NCI-H226 (cell line): ENCODE results near the gene ZNF829.
A peak's percentile ranks its signal among the peaks of the same experiment; 100 is the strongest.

Source experiments
- DNase-seq: peaks from one replicate; pipeline ENCODE4 v3.0.0-alpha.2; 2015

Gene ZNF829

DNA sequence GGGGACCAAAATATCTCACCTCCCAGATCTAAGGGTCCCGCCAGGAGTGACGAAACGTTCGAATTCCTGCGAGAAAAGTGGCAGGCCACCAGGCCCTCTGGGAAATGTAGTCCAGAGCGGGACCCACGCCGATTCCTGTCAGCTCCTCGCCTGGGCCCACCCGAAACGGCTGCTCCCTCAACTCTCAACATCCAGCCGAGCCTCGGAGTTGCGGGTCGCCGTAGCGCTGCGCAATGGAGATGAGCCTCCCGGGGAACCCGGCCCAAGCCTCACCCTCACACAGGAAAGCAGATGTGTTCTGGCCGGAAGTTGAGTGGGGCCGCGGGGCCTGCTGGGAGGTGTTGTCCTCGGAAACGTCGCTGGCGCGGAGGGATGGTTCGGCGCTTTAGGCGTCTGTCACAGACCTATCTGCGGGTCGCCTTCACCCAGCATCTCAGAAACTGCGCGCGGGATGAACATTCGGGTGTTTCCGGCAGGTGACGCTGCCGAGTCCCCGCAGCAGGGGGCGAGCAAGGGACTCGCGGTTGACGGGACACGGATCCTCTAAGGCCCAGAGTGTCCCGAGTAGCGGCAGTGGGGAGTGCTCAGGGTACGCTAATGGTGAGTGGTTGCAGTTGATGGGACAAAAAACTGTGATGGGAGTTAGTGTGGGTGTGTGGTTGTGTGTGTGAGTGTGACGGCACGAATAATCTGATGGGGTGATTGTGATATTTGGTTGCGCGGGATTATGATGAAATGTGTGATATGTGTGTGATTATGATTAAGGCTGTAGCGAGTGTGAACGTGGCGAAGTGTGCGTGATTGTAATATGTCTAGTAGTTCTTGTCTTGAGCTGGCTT is at the start of gene ZNF829, which contains the start of gene ZNF568:
Gene ZNF829, minus strand, starts transcription at position 300 of the 839 bp plus-strand sequence. CDS start 1,124 bp downstream, outside the sequence.
Gene ZNF568, plus strand, starts transcription at position 341 of the 839 bp plus-strand sequence. CDS start 6,439 bp downstream, outside the sequence.
- DNase-seq = peak; percentile 66

DNA sequence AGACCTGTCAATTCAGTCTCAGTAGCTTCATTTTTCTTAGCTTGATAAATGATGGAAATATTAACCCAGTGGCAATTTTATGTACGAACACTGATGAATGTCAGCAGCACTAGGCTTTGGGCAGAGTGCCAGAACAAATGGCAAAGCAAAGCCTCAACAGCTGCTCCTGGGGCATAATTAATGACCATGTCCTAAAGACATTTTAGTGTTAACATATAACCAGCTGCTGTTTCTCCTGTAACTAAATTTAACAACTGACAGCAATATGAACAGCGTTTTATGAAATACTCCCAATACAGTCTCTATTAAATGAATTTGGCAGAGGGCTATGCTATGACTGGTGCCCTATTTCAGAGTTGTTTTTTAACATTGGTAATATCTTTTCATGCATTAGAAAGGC is 47.2 kb upstream of the ZNF829 start:
- no peak for DNase-seq

DNA sequence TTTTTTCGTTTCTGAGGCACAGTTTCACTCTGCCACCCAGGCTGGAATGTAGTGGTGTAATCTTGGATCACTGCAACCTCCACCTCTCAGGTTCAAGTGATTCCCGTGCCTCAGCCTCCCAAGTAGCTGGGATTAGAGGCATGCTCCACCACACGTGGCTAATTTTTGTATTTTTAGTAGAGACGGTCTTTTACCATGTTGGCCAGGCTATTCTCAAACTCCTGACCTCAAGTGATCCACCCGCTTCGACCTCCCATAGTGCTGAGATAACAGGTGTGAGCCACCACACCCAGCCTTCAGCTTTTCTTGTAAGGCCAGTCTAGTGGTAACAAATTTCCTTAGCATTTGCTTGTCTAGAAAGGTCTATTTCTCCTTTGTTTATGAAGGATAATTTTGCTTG is 46.3 kb upstream of the ZNF829 start:
- DNase-seq = no peak

DNA sequence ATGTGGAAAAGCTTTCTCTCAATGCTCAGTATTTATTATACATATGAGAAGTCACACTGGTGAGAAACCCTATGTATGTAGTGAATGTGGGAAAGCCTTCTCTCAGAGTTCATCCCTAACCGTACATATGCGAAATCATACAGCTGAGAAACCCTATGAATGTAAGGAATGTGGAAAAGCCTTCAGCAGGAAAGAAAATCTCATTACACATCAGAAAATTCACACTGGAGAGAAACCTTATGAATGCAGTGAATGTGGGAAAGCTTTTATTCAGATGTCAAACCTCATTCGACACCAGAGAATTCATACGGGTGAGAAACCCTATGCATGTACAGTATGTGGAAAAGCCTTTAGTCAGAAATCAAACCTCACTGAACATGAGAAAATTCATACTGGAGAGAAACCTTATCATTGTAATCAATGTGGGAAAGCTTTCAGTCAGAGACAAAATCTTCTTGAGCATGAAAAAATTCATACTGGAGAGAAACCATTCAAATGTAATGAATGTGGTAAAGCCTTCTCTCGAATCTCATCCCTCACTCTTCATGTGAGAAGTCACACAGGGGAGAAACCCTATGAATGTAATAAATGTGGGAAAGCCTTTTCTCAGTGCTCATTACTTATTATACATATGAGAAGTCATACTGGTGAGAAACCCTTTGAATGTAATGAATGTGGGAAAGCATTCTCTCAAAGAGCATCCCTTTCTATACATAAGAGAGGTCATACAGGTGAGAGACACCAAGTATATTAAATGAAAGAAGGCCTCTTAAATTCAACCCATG is 34.4 kb upstream of the ZNF829 start:
- DNase-seq = no peak

DNA sequence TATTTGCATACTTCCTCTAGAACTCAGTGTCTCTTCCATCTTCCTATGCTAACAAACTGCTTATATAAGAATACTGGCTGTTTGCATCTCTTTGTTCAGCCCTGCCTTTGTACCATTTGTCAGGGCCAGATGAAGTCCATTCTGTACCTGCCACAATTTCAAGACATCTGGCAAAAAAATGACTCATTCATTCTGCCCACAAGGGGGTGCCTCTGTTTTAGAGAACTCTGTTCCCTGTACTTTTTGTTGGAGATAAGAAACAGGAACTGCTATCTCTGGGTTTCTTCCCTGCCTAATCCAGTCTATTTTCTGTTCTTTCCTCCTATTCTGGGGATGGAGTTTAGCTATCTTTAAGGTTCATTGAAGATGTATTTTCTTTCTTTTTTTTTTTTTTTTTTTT is 23.1 kb upstream of the ZNF829 start:
- no peak for DNase-seq

DNA sequence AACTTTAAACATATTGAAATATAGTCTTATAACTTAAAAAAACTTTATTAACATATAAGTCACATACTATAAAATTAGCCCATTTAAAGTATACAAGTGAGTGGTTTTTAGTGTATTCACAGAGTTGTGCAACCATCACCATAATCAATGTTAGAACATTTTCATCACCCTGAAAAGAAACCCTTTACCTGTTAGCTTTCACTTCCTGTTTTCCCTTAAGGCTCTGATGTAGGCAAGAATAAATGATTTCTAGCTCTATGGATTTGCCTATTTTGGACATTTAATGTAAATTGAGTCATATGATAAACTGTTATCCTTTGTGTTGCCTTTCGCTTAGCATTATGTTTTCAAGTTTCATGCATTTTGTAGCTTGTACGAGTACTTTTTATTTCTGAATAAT is 15.6 kb upstream of the ZNF829 start:
- no peak for DNase-seq

DNA sequence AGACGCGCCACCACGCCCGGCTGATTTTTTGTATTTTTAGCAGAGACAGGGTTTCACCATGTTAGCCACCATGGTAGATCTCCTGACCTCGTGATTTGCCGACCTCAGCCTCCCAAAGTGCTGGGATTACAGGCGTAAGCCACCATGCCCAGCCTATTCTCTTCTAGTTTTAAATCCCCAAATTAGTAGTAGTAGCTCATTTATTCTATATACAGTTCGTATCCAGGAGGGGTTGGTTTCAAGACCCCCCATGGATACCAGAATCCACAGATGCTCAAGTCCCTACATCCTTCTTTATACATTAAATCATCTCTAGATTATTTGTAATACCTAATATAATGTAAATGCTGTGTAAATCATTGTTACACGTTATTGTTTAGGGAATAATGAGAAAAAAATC is 2.0 kb upstream of the ZNF829 start:
- DNase-seq = no peak

DNA sequence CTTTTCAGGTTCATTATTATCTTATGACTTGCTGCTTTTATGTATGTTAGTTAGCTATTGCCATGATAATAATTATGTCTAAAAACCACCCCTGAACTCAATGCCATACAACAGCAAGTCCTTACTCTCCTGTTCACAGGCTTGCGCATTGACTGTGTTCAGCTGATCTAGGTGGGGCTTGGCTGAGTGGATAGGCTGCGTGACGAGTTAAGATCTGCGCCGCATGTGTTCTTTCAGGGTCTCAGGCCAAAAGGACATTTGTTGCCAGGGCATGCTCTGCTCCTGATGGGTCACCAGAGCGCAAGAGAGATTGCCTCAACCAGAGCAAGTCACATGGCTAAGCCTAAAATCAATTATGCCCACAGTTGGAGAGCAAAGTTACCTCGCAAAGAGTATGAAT is 900 bp upstream of the ZNF829 start:
- DNase-seq = no peak

DNA sequence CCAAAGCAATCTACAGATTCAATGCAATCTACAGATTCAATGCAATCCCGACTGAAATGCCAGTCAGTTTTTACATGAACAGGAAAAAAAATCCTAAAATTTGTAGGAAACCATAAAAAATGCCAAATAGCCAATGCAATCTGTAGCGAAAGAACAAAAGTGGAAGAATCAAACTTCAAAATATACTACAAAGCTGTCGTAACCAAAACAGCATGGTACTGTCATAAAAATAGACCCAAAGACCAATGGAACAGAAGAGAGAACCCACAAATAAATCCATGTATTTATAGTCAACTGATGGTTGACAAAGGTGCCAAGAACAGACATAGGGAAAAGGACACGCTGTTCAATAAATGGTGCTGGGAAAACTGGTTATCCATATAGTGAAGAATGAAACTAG is 17.7 kb downstream of the ZNF829 start:
- no peak for DNase-seq

DNA sequence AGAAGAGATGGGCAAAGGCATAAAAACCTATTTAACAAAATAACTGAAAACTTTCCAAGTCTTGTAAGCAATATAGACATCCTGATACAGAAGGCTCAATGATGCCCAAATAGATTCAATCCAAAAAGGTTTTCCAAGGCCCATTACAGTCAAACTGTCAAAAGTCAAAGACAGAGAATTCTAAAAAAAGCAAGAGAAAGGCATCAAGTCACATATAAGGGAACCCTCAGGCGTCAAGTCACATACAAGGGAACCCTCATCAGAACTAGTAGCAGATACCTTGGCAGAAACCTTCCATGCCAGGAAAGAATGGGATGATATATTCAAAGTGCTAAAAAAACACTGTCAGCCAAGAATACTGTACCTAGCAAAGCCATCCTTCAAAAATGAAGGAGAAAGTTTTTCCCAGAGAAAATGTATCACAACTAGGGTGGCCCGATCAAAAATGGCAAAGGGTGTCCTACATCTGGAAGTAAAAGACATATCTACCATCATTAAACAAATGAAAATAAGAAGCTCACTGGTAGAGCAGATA is 21.2 kb downstream of the ZNF829 start:
- no peak for DNase-seq

DNA sequence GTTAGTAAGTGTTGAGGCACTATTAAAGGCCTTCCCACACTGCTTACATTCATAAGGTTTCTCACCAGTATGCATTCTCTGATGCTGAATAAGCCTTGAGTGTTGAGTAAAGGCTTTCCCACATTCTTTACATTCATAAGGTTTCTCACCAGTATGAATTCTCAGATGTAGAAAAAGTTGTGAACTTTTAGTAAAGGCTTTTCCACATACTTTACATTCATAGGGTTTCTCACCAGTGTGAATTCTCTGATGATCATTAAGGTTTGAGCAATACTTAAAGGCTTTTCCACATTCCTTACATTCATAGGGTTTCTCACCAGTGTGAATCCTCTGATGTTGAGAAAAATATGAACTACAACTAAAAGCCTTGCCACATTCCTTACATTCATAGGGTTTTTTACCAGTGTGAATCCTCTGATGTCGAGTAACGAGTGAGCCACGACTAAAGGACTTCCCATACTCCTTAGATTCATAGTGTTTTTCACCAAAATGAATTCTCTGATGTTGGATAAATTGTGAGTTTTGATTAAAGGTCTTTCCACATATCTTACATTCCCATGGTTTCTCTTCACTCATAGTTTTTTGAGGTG is 24.2 kb downstream of the ZNF829 start:
- DNase-seq = no peak

DNA sequence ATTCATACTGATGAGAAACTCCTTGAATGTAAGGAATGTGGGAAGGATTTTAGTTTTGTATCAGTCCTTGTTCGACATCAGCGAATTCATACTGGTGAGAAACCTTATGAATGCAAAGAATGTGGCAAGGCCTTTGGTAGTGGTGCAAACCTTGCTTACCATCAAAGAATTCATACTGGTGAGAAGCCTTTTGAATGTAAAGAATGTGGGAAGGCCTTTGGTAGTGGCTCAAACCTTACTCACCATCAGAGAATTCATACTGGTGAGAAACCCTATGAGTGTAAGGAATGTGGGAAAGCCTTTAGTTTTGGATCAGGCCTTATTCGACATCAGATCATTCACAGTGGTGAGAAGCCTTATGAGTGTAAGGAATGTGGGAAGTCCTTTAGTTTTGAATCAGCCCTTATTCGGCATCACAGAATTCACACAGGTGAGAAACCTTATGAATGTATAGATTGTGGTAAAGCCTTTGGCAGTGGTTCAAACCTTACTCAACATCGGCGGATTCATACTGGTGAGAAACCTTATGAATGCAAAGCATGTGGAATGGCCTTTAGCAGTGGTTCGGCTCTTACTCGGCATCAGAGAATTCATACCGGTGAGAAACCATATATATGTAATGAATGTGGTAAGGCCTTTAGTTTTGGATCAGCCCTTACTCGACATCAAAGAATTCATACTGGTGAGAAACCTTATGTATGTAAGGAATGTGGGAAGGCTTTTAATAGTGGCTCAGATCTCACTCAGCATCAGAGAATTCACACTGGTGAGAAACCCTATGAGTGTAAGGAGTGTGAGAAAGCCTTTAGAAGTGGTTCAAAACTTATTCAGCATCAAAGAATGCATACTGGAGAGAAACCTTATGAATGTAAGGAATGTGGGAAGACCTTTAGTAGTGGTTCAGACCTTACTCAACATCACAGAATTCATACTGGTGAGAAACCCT is 38.8 kb downstream of the ZNF829 start:
- no peak for DNase-seq

DNA sequence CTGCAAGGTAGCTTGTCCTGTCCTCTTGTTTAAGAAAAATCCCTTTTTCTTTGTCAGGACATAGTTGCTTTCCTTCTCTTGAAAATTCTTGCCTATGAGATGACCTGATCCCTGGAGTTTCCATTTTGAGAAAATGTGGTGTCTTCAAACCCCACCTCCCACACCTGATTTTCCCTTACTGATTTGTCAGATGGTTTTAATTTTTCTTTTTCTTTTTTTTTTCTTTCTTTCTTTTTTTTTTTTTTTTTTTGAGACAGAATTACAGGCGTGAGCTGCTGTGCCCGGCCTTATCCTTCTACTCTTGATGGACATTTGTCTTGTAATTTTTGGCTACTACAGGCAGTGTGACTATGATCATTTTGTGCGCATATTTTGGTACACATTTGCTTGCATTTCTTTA is 64.2 kb downstream of the ZNF829 start:
- DNase-seq = no peak

DNA sequence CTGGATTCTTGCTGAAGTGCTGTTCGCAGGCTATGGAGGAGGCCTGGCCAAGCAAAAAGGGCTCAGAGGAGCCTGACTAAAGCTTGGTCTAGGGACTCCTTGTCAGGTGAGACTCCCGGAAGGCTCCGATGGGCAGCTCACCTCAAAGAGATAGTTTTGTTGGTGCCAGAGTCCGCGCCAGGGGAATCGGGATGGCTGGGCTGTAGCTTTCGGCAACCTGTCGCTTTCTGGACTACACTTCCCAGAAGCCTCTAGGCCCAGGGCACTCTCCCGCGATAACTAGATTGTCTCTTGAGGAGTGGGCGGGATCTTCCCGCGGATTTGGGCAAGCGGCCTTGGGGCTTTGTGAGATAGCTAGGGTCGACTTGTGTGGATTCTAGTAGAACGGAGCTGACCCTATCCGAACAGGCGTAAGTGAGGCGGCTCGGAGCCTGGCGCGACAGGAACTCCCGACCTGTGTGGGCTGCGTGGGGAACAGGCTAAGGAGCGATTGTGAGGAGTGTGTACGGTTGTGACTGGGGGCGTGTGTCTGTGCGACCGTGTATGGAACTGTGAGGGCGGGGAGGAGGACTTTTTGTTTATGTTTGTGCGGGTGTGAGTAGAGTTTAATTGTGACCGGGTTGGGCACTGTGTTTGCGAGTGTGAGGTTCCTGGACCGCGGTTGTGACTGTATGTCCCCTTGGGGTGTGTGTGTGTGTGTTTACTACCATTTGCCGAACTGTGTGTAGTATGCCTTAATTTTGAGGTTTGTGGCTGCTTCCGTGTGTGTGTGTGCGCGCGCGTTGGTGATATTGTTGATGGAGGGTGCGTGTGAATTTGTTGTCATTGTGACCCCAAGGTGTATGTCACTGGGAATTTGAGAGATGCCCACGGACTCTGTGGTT is 65.3 kb downstream of the ZNF829 start, which contains the start of gene ZNF345:
Gene ZNF345, plus strand, starts transcription at position 318 of the 884 bp plus-strand sequence. CDS start 25,955 bp downstream, outside the sequence.
- peak; percentile 85 for DNase-seq

DNA sequence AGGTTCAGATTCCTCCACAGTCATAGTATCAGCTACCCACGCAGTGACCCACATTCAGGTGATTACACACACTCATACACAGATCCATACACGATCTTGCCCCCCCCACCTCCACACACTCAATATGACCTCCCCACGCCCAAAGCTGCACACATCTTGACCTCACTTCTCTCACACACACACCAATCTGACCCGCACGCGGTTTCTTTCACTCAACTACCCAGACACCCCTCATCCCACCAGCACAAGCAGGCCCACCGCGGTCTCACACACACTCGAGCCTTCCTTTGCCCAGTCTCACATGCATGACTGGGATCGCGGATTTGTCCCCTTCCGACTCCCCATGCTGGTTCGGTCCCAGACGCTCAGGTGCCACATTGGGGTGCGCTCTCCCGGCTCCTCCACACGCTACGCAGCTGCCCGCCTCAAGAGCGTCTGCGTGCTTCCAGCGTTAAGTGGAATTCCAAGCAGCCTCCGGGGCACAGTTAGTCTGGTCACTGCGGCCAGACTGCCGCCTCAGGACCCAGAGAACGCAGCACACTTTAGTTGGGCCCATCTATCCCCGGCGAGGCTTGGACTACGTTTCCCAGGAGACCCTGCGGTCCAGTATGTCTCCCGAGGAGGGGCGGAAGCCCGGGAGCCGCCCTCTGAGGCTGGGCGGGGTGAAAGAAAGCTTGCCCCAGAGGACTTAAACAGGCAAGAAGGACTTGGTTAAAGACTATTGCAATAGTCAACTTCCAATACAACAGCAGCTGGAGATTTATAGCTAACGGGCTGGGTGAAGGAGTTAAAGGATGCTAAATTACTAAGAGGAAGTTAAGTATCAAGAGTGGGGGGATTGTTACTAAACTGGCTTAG is 66.2 kb downstream of the ZNF829 start:
- peak; percentile 84 for DNase-seq

DNA sequence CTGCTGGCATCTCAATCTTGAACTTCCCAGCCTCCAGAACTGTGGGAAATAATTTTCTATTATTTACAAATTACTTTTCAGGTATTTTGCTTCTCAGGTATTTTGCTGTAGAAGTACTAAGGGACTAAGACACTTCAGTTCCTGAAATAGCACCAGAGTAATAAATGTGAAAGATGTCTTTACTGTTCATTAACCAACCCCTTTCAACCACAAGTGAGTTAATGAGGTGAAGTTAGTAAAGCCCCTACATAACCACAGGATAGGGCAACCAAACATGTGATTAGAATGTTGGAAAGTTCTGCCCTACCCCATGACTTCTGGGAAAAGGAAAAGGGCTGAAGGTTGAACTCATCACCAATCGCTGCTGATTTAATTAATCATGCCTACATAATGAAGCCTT is 68.1 kb downstream of the ZNF829 start:
- no peak for DNase-seq

DNA sequence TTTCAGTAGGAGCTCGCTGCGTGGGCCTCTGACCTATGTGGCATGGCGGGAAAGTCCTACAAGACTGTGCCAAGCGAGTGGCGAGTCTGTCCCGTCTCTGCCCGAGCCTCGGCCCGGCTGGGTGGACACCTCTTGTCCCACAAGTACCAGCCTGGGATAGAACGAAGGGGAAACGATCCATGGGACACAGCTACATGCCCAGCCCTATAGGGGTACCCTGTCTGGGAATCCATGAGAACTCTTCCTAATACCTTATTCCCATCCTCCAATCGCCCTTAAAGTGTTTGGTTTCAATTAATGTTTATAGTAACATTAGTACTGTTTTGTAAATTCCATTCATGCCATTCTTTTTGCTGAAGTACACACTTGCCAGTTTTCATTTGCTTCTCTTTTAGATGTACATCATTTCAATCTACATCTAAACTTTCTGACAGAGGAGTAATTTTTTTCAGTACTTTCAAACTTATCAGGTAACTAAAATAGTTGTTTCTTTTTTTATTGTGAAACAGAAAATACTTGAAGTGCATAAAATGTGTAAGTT is 77.2 kb downstream of the ZNF829 start:
- DNase-seq = no peak
